GM12878 (cell line): ENCODE results near the gene FANCG. TPM values are rescaled to one million over a fixed set of nuclear protein-coding genes. Genes with fewer than 3 reads are reported as not detected.

Experiments used
- ATAC-seq: fragments of 200-7000 bp; cut with Tn5 transposase; 3 replicates; pipeline ENCODE4 v1.9.1; 2020; ENCODE audit warnings: mild to moderate bottlenecking, moderate library complexity
- BruUV-seq: library from RNA; stranded (reverse); fragments of 400-500 nt; replicated peaks from 2 replicates; lab custom pipeline; 2021; lab: Mats Ljungman, UMichigan
- CTCF ChIA-PET: fragments of 300-600 bp; sonication (Branson Sonifier 250); formaldehyde crosslinking; extraction: SDS; loops from one replicate; lab custom pipeline; 2021; ENCODE audit warnings: inconsistent platforms; lab: Yijun Ruan, JAX
- POLR2A ChIA-PET: fragments of 350-600 bp; formaldehyde crosslinking; extraction: SDS; loops from one replicate; lab custom pipeline; 2021; ENCODE audit warnings: inconsistent platforms; lab: Charles Lee
- RAD21 ChIA-PET: fragments of 300-600 bp; sonication (Branson Sonifier 250); formaldehyde crosslinking; loops from one replicate; lab custom pipeline; 2023; ENCODE audit warnings: antibody characterized with exemption; ENCODE audit not compliant: unreplicated experiment; lab: Charles Lee
- SMC1A ChIA-PET: fragments of 300-600 bp; sonication (Branson Sonifier 250); formaldehyde crosslinking; loops from one replicate; lab custom pipeline; 2023; ENCODE audit not compliant: unreplicated experiment, uncharacterized antibody; lab: Charles Lee
- DNase-seq: peaks from one replicate; pipeline ENCODE4 v3.0.0-alpha.2; 2011; ENCODE audit warnings: low read depth, low spot score
- FAIRE-seq: peaks from 3 replicates; lab custom pipeline; 2011; peaks lifted over from hg19 to GRCh38; lab: Jason Lieb, UNC
- H2AFZ ChIP-seq: 2 replicates; pipeline ENCODE4 v1.6.0; 2011; ENCODE audit warnings: low read depth, low read length, control low read depth; ENCODE audit not compliant: control insufficient read depth
- H3K27ac ChIP-seq: 2 replicates; pipeline ENCODE4 v1.5.1; 2011; ENCODE audit warnings: control low read depth; ENCODE audit not compliant: control insufficient read depth, insufficient read depth
- H3K27me3 ChIP-seq, 2 experiments: replicated peaks in 1 of 2; 2 replicates each; pipeline versions ENCODE4 v1.6.0 to v1.6.1; 2011; ENCODE audit warnings: low read length in 1 of 2; ENCODE audit not compliant: control insufficient read depth in 2 of 2, insufficient read depth in 2 of 2
- H3K36me3 ChIP-seq, 2 experiments: 2 replicates each; pipeline ENCODE4 v1.5.1; 2011; ENCODE audit warnings: low read length in 1 of 2; ENCODE audit not compliant: control insufficient read depth in 2 of 2, insufficient read depth in 2 of 2
- H3K4me1 ChIP-seq: 2 replicates; pipeline ENCODE4 v1.6.1; 2011; ENCODE audit warnings: mild to moderate bottlenecking, low read length, moderate library complexity, mixed read lengths; ENCODE audit not compliant: control insufficient read depth, insufficient read depth
- H3K4me2 ChIP-seq: 2 replicates; pipeline ENCODE4 v1.6.0; 2011; ENCODE audit warnings: control low read depth; ENCODE audit not compliant: control insufficient read depth, insufficient read depth
- H3K4me3 ChIP-seq: fragments of 200-600 bp; sonication (generic); 2 replicates; pipeline ENCODE4 v1.5.1; 2016
- H3K79me2 ChIP-seq: 2 replicates; pipeline ENCODE4 v1.6.0; 2011; ENCODE audit warnings: low read length; ENCODE audit not compliant: control insufficient read depth, insufficient read depth
- H3K9ac ChIP-seq: 2 replicates; pipeline ENCODE4 v1.8.0; 2011; ENCODE audit warnings: low read length, control low read depth, mixed read lengths; ENCODE audit not compliant: control insufficient read depth, insufficient read depth
- H3K9me3 ChIP-seq: replicated peaks from 3 replicates; pipeline ENCODE4 v1.5.1; 2011; ENCODE audit warnings: mild to moderate bottlenecking, low read length; ENCODE audit not compliant: control insufficient read depth, insufficient read depth
- H4K20me1 ChIP-seq: 2 replicates; pipeline ENCODE4 v1.6.0; 2011; ENCODE audit not compliant: control insufficient read depth, insufficient read depth
- E2F4 ChIP-seq: IDR thresholded peaks from 2 replicates; pipeline ENCODE4 v1.6.1; 2012; ENCODE audit warnings: low read depth, low read length, improper control_type of control experiment
- GATAD2B ChIP-seq: fragments of 450-650 bp; conservative IDR thresholded peaks from 2 replicates; pipeline ENCODE4 v1.6.1; 2017; ENCODE audit warnings: low read depth, mild to moderate bottlenecking, moderate library complexity
- IRF3 ChIP-seq: fragments of 450-650 bp; IDR thresholded peaks from 2 replicates; pipeline ENCODE4 v1.6.1; 2014; ENCODE audit warnings: mild to moderate bottlenecking
- IRF5 ChIP-seq: fragments of 450-650 bp; IDR thresholded peaks from 2 replicates; pipeline ENCODE4 v1.6.1; 2017; ENCODE audit warnings: borderline replicate concordance
- KLF5 ChIP-seq: fragments of 450-650 bp; IDR thresholded peaks from 2 replicates; pipeline ENCODE4 v1.6.1; 2014; ENCODE audit warnings: mild to moderate bottlenecking; ENCODE audit not compliant: partially characterized antibody
- NR2C1 ChIP-seq: fragments of 450-650 bp; IDR thresholded peaks from 2 replicates; pipeline ENCODE4 v1.6.1; 2017; ENCODE audit warnings: antibody characterized with exemption, mild to moderate bottlenecking, moderate library complexity
- POLR2A ChIP-seq: IDR thresholded peaks from 2 replicates; pipeline ENCODE4 v1.6.1; 2011; ENCODE audit warnings: low read depth, mild to moderate bottlenecking, low read length
- POLR2AphosphoS5 ChIP-seq: IDR thresholded peaks from 2 replicates; pipeline ENCODE4 v1.6.1; 2011; ENCODE audit warnings: mild to moderate bottlenecking, low read length, inconsistent platforms
- POU2F2 ChIP-seq: IDR thresholded peaks from 3 replicates; pipeline ENCODE4 v1.6.1; 2011; ENCODE audit warnings: low read depth, mild to moderate bottlenecking, low read length, borderline replicate concordance
- RFX5 ChIP-seq: IDR thresholded peaks from 2 replicates; pipeline ENCODE4 v1.6.1; 2011; ENCODE audit warnings: low read depth, low read length, improper control_type of control experiment
- YBX1 ChIP-seq: fragments of 450-650 bp; IDR thresholded peaks from 2 replicates; pipeline ENCODE4 v1.6.1; 2016; ENCODE audit warnings: antibody characterized with exemption
- WGBS: methylation state at CpG from one replicate; pipeline ENCODE4 v1.1.6; 2016; ENCODE audit warnings: low lambda C conversion rate; ENCODE audit not compliant: insufficient replicate concordance, insufficient coverage; ENCODE audit errors: missing lambda C conversion rate; 5-methylcytosine and 5-hydroxymethylcytosine counted together
- in situ Hi-C: fragments of 300-500 bp; cut with MboI; formaldehyde crosslinking; loops from 9 replicates; pipeline ENCODE4 v1.14.3; 2018; ENCODE audit warnings: mixed read lengths
- intact Hi-C: fragments of 100-400 bp; cut with micrococcal nuclease; formaldehyde crosslinking; loops from one replicate; pipeline ENCODE4 v1.14.2; 2022; ENCODE audit not compliant: unreplicated experiment
- polyA plus RNA-seq, 11 experiments: library from polyadenylated mRNA; depleted of rRNA in 4 of 11; unstranded in 6 of 11; stranded (reverse) in 5 of 11; fragments of >200 nt; fragmentation: Nextera tagmentation in 4 of 11; fragmentation: Illumina TruSeq in 1 of 11; extraction: Ambion mirVana in 4 of 11; extraction: Trizol in 1 of 11; gene quantifications; 1 replicate in 1 of 11; 2 replicates in 10 of 11; pipeline versions ENCODE4 v1.2.1 to v1.2.3, GENCODE V29; 2011 to 2016; ENCODE audit warnings: inconsistent platforms in 2 of 11, missing spikeins in 2 of 11, low read depth in 1 of 11
- total RNA-seq, 4 experiments: library from RNA; depleted of rRNA in 3 of 4; stranded (reverse); fragments of >200 nt in 3 of 4; fragmentation: Illumina TruSeq in 1 of 4; extraction: Trizol in 1 of 4; gene quantifications; 2 replicates each; pipeline versions ENCODE4 v1.2.1 to v1.2.3, GENCODE V29; 2013 to 2021

FANCG gene
- total and polyA plus RNA-seq, 10 of the 15 experiments (the other 5 are each of a cell fraction or from before 2014, with no cell fraction given): 16.4 to 78.7 (median 45.4) TPM

GRCh38 chr9:35056571-35057270 is 23.0 kb downstream of the FANCG start:
- H3K36me3 ChIP-seq: peaks cover 30 to 50% of the 10 kb centered on the region in 2 experiments
- peaks cover 3% of the 10 kb centered on the region; the same call in 1 of the 2 replicates for H4K20me1 ChIP-seq
- H3K4me3 ChIP-seq: no peak overlapping the region
- no peaks in the 10 kb centered on the region for H3K4me1 ChIP-seq
- no peak overlapping the region for H3K4me2 ChIP-seq
- H3K27me3 ChIP-seq: no peaks in the 10 kb centered on the region
- no peak for DNase-seq
- ChIA-PET CTCF (no interaction called here), RAD21 (interaction anchor here (1.3 kb wide), 1 partner anchor 157 kb away, joined by 4 read pairs; no protein-coding TSS in a partner anchor), SMC1A (no interaction called here), POLR2A (no interaction called here)
- H3K9ac ChIP-seq: no peak overlapping the region
- H2AFZ ChIP-seq: no peak overlapping the region
- intact Hi-C loops: no loop called here
- peak; percentile 11; the same call in 2 of the 3 replicates for ATAC-seq
- no peak for FAIRE-seq
- H3K27ac ChIP-seq: no peak overlapping the region
- WGBS: 92% methylated on average over 9 of the region's 9 CpGs
- no TSS peak for BruUV-seq
- H3K9me3 ChIP-seq: no peaks in the 10 kb centered on the region
- in situ Hi-C loops: no loop called here
- H3K79me2 ChIP-seq: no peaks in the 10 kb centered on the region; the same call in 1 of the 2 replicates
- TF ChIP-seq E2F4: no peak
- TF ChIP-seq KLF5: no peak
- no peak for TF ChIP-seq GATAD2B
- TF ChIP-seq POLR2AphosphoS5: peak; percentile 55
- TF ChIP-seq POU2F2: peak; percentile 20; the same call in 1 of the 3 replicates
- TF ChIP-seq IRF5: no peak
- TF ChIP-seq POLR2A: peak; percentile 20
- TF ChIP-seq RFX5: no peak
- TF ChIP-seq IRF3: no peak
- no peak for TF ChIP-seq YBX1
- no peak for TF ChIP-seq NR2C1
